Endothelial cell (in vitro differentiated cells): Measurements from ENCODE around the gene SCFD2. TPM values are rescaled to one million over a fixed set of nuclear protein-coding genes. Genes with fewer than 3 reads are reported as not detected.
"Not testable (repeated sequence)": the region's sequence is repeated elsewhere in the genome, so short reads cannot be mapped to it uniquely, and the experiment has no call there.

Experiments
- DNase-seq: peaks from one replicate; pipeline ENCODE4 v3.0.0; 2021; ENCODE audit warnings: low spot score
- H3K27ac Mint-ChIP-seq: one replicate; pipeline ENCODE4 v1.8.0; 2021; ENCODE audit warnings: mixed read lengths, inconsistent platforms; ENCODE audit not compliant: unreplicated experiment
- H3K27me3 Mint-ChIP-seq: one replicate; pipeline ENCODE4 v1.8.0; 2021; ENCODE audit warnings: mild to moderate bottlenecking, moderate library complexity, mixed read lengths, inconsistent platforms; ENCODE audit not compliant: unreplicated experiment
- H3K36me3 Mint-ChIP-seq: one replicate; pipeline ENCODE4 v1.8.0; 2021; ENCODE audit warnings: mild to moderate bottlenecking, low read depth, mixed read lengths, inconsistent platforms; ENCODE audit not compliant: unreplicated experiment
- H3K4me1 Mint-ChIP-seq: one replicate; pipeline ENCODE4 v1.8.0; 2021; ENCODE audit warnings: mild to moderate bottlenecking, mixed read lengths, inconsistent platforms; ENCODE audit not compliant: unreplicated experiment
- H3K4me3 Mint-ChIP-seq: one replicate; pipeline ENCODE4 v1.8.0; 2021; ENCODE audit warnings: mild to moderate bottlenecking, mixed read lengths, inconsistent platforms; ENCODE audit not compliant: unreplicated experiment
- H3K9me3 Mint-ChIP-seq: one replicate; pipeline ENCODE4 v1.8.0; 2021; ENCODE audit warnings: mixed read lengths, inconsistent platforms; ENCODE audit not compliant: unreplicated experiment
- CTCF ChIP-seq: fragments of 200-600 bp; sonication (generic); IDR thresholded peaks from one replicate; pipeline ENCODE4 v1.5.0; 2021; ENCODE audit warnings: antibody characterized with exemption; ENCODE audit not compliant: unreplicated experiment
- total RNA-seq: library from RNA; stranded (reverse); fragmentation: NEBNext Ultra II Directional; extraction: Animal tissue kit (Norgen Biotek cat#: 25700); gene quantifications from one replicate; pipeline ENCODE4 v1.2.1, GENCODE V29; 2021; ENCODE audit not compliant: unreplicated experiment

SCFD2 gene
- total RNA-seq, 1 donor from 2014 or later = 13.6 TPM

GRCh38 chr4:52838729-52839586, 526.9 kb downstream of the SCFD2 start:
- H3K4me3 Mint-ChIP-seq = no peak overlapping the region
- TF ChIP-seq CTCF = no peak
- no peaks in the 10 kb centered on the region for H3K9me3 Mint-ChIP-seq
- H3K27ac Mint-ChIP-seq = no peak overlapping the region
- peaks cover 4% of the 10 kb centered on the region for H3K27me3 Mint-ChIP-seq
- H3K36me3 Mint-ChIP-seq = no peaks in the 10 kb centered on the region
- DNase-seq = no peak
- H3K4me1 Mint-ChIP-seq = peaks cover 12% of the 10 kb centered on the region

DNA sequence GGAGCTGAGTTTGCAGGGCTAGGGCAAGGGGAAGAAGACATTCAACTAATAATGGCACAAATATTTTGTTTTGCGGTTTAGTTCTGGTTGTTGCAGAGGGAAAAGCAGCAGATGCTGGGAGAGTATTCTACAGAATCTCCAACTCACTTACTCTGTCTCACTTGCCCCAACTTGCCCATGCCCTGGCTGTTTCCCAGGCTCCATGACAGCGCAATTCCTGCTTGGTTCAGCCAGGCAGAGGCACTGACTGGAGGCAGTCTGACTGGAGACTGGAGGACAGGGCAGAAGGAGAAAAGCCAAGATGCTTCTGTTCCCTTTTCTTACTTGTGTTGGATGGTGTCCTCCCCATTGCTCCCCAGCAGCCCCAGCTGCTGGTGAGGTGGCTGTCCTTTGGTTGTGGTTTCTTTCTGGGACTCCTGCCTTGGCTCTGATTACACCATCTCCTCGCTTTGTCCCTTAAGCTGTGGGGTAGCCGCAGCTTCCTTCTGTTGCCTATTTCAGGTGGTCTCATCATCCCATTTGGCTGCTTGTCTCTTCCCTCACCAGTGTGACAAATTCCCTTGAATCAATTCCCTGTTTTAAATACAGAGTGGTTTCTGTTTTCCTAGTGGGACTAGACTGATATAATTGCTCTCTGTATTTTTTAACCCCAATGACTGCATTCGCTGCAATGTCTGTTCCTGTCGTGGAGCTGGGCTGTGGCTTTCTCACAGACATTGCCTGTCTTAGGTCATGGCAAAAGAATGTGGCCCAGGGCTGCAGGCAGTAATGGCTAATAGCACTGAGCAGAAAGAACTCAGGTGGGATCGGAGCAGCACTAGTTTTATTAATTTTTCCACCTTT, 527.9 kb downstream of the SCFD2 start:
- peaks cover 1% of the 10 kb centered on the region for H3K4me1 Mint-ChIP-seq
- peaks cover 2% of the 10 kb centered on the region for H3K27me3 Mint-ChIP-seq
- H3K27ac Mint-ChIP-seq = no peak overlapping the region
- H3K36me3 Mint-ChIP-seq = no peaks in the 10 kb centered on the region
- no peak for DNase-seq
- no peaks in the 10 kb centered on the region for H3K9me3 Mint-ChIP-seq
- no peak for TF ChIP-seq CTCF
- no peak overlapping the region for H3K4me3 Mint-ChIP-seq

GRCh38 chr4:52836678-52837077, 529.2 kb downstream of the SCFD2 start:
- no peak for TF ChIP-seq CTCF
- Mint-ChIP-seq H3K36me3 (no peaks in the 10 kb centered on the region), H3K4me1 (no peaks in the 10 kb centered on the region), H3K4me3 (no peak overlapping the region), H3K27ac (no peak overlapping the region), H3K9me3 (no peaks in the 10 kb centered on the region), H3K27me3 (peaks cover 2% of the 10 kb centered on the region)
- DNase-seq = no peak

- Mint-ChIP-seq H3K4me3 (no peak overlapping the region), H3K9me3 (no peaks in the 10 kb centered on the region), H3K4me1 (no peaks in the 10 kb centered on the region), H3K27ac (no peak overlapping the region), H3K27me3 (peaks cover 2% of the 10 kb centered on the region), H3K36me3 (no peaks in the 10 kb centered on the region)
- DNase-seq = no peak
- no peak for TF ChIP-seq CTCF
Measured at GRCh38 chr4:52836120-52836519, 529.7 kb downstream of the SCFD2 start.

GRCh38 chr4:52834641-52835456, 531.0 kb downstream of the SCFD2 start:
- H3K27ac Mint-ChIP-seq, DNase-seq, H3K4me1 Mint-ChIP-seq, H3K9me3 Mint-ChIP-seq, H3K36me3 Mint-ChIP-seq, H3K4me3 Mint-ChIP-seq, H3K27me3 Mint-ChIP-seq: not testable (repeated sequence)
